ENCODE results near the gene SLC25A22.

SLC25A22 gene

DNA sequence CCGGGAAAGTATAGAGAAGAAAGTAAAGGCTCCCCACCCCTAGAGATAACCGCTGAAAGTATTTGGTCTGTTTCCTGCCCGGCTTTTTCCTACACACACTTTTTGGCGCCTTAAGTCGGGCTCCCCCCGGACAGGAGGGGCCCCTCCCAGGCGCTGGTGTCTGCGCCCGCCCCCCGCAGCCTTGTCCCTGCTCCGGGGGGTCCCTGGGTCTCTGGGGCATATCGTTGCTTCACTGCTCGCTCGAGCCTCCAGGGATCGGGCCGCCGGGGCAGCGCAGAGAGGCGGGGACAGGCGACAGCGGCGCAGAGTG is 28.7 kb upstream of the SLC25A22 start:
- TF ChIP-seq, protein P1, sequence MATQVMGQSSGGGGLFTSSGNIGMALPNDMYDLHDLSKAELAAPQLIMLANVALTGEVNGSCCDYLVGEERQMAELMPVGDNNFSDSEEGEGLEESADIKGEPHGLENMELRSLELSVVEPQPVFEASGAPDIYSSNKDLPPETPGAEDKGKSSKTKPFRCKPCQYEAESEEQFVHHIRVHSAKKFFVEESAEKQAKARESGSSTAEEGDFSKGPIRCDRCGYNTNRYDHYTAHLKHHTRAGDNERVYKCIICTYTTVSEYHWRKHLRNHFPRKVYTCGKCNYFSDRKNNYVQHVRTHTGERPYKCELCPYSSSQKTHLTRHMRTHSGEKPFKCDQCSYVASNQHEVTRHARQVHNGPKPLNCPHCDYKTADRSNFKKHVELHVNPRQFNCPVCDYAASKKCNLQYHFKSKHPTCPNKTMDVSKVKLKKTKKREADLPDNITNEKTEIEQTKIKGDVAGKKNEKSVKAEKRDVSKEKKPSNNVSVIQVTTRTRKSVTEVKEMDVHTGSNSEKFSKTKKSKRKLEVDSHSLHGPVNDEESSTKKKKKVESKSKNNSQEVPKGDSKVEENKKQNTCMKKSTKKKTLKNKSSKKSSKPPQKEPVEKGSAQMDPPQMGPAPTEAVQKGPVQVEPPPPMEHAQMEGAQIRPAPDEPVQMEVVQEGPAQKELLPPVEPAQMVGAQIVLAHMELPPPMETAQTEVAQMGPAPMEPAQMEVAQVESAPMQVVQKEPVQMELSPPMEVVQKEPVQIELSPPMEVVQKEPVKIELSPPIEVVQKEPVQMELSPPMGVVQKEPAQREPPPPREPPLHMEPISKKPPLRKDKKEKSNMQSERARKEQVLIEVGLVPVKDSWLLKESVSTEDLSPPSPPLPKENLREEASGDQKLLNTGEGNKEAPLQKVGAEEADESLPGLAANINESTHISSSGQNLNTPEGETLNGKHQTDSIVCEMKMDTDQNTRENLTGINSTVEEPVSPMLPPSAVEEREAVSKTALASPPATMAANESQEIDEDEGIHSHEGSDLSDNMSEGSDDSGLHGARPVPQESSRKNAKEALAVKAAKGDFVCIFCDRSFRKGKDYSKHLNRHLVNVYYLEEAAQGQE (IDR thresholded peaks at IDR 0.05; ENCODE audit: low read depth): no peak
- TF ChIP-seq CEBPB (IDR thresholded peaks at IDR 0.05): no peak
- TF ChIP-seq, protein P2, sequence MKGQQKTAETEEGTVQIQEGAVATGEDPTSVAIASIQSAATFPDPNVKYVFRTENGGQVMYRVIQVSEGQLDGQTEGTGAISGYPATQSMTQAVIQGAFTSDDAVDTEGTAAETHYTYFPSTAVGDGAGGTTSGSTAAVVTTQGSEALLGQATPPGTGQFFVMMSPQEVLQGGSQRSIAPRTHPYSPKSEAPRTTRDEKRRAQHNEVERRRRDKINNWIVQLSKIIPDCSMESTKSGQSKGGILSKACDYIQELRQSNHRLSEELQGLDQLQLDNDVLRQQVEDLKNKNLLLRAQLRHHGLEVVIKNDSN (IDR thresholded peaks at IDR 0.05): no peak
- no peak for TF ChIP-seq ZBTB7A (IDR thresholded peaks at IDR 0.05; ENCODE audit: low read depth)
- TF ChIP-seq TCF12 (IDR thresholded peaks at IDR 0.05; ENCODE audit: low read depth): no peak
- TF ChIP-seq EGR1 (IDR thresholded peaks at IDR 0.05): no peak
- TF ChIP-seq NFIC (IDR thresholded peaks at IDR 0.05): no peak
- no peak for TF ChIP-seq EP300 (IDR thresholded peaks at IDR 0.05; ENCODE audit: borderline replicate concordance)
- no peak for TF ChIP-seq RAD21 (IDR thresholded peaks at IDR 0.05; ENCODE audit: low read depth)
- TF ChIP-seq FOXM1 (IDR thresholded peaks at IDR 0.05; ENCODE audit: borderline replicate concordance, low read depth): no peak
- no peak for TF ChIP-seq TAF1 (IDR thresholded peaks at IDR 0.05; ENCODE audit: low read depth)
- TF ChIP-seq CREB1 (IDR thresholded peaks at IDR 0.05; ENCODE audit: low read depth): no peak
- no peak for TF ChIP-seq YY1 (IDR thresholded peaks at IDR 0.05; ENCODE audit: low read depth)
- no peak for TF ChIP-seq TEAD4 (IDR thresholded peaks at IDR 0.05)
- TF ChIP-seq, protein P3, sequence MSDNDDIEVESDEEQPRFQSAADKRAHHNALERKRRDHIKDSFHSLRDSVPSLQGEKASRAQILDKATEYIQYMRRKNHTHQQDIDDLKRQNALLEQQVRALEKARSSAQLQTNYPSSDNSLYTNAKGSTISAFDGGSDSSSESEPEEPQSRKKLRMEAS (IDR thresholded peaks at IDR 0.05): no peak

DNA sequence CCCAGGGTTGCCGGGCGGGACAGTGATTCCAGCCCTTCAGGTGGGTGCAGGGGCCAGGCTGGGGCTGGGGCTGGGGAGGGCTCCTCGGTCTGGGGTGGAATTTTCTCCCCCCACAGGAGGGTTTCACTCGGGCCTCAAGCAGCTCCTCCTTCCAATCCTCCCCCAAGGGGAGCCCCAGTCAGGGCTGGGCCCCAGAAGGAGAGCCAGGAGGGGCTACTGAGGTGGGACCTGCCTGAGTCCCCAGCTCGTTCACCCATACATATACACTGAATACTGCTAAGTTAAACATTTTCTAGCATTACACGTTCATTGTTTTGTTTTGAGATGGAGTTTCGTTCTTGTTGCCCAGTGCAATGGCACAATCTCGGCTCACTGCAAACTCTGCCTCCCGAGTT is 28.1 kb upstream of the SLC25A22 start:
- TF ChIP-seq, protein P2 (IDR thresholded peaks at IDR 0.05): no peak
- no peak for TF ChIP-seq ZBTB7A (IDR thresholded peaks at IDR 0.05; ENCODE audit: low read depth)
- TF ChIP-seq CREB1 (IDR thresholded peaks at IDR 0.05; ENCODE audit: low read depth): no peak
- TF ChIP-seq, protein P1 (IDR thresholded peaks at IDR 0.05; ENCODE audit: low read depth): no peak

DNA sequence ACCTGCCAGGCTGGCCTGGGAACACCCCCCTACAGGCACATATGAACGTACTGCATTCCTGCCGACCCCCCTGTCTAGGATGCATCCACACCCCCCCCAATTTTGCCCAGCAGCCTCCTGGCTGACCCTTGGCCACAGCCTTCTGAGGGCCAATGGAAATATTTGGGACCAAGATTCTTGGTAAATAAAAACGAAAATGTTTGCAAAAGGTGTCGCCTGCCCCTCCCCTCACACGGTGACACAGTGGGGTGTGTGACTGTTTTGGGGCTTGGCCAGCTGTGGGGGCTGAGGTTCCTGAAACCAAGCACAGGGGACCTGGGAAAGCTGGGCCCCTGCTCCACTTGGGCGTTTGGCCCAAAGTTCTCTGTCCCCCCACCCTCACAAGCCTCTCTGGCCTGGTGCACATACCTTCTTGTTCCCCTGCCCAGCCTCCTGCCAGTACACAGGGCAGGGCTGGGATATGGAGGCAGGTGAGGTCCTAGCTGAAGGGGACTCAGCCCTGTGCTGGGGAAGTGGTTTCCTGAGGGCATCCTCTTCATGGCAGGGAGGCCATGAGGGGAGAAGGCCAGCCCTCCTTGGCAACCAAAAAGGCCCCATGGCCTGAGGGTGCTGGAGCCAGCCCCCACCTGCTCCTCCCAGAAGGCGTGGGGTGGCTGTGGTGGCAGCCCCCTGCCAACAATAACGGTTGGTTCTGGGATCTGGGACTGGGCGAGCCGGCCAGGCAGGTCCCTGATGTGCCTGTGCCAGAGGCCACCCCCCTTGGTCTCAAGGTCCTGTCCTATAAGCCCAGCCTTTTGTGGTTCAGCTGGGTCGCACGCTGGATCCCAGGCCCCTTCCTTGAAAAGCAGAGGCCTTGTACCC is 27.5 kb upstream of the SLC25A22 start:
- TF ChIP-seq CREB1 (IDR thresholded peaks at IDR 0.05; ENCODE audit: low read depth) (no peak), EGR1 (IDR thresholded peaks at IDR 0.05) (no peak), TEAD4 (IDR thresholded peaks at IDR 0.05) (no peak), ZBTB7A (IDR thresholded peaks at IDR 0.05; ENCODE audit: low read depth) (no peak), CEBPB (IDR thresholded peaks at IDR 0.05) (no peak), TAF1 (IDR thresholded peaks at IDR 0.05; ENCODE audit: low read depth) (no peak), RAD21 (IDR thresholded peaks at IDR 0.05; ENCODE audit: low read depth) (no peak), EP300 (IDR thresholded peaks at IDR 0.05; ENCODE audit: borderline replicate concordance) (no peak), FOXM1 (IDR thresholded peaks at IDR 0.05; ENCODE audit: borderline replicate concordance, low read depth) (no peak), NFIC (IDR thresholded peaks at IDR 0.05) (no peak; the same call in 1 of the 2 replicates), TCF12 (IDR thresholded peaks at IDR 0.05; ENCODE audit: low read depth) (no peak), YY1 (IDR thresholded peaks at IDR 0.05; ENCODE audit: low read depth) (no peak)
- TF ChIP-seq, protein P1 (IDR thresholded peaks at IDR 0.05; ENCODE audit: low read depth): no peak
- TF ChIP-seq, protein P3 (IDR thresholded peaks at IDR 0.05): no peak
- TF ChIP-seq, protein P2 (IDR thresholded peaks at IDR 0.05): no peak

DNA sequence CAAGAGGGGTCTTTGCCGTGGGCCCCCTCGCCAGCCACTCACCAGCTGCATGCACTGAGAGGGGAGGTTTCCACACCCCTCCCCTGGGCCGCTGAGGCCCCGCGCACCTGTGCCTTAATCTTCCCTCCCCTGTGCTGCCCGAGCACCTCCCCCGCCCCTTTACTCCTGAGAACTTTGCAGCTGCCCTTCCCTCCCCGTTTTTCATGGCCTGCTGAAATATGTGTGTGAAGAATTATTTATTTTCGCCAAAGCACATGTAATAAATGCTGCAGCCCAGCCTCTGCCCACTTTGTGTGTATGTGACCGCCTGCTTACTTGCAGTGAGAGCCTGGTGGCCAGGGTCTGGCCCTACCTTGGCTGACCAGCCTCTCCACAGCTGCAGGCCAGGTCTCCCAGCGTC is 26.9 kb upstream of the SLC25A22 start:
- TF ChIP-seq ZBTB7A (IDR thresholded peaks at IDR 0.05; ENCODE audit: low read depth) (no peak), RAD21 (IDR thresholded peaks at IDR 0.05; ENCODE audit: low read depth) (no peak), NFIC (IDR thresholded peaks at IDR 0.05) (no peak), CEBPB (IDR thresholded peaks at IDR 0.05) (no peak)
- TF ChIP-seq, protein P1 (IDR thresholded peaks at IDR 0.05; ENCODE audit: low read depth): no peak
- TF ChIP-seq, protein P3 (IDR thresholded peaks at IDR 0.05): no peak
